Liver (tissue), 9 donors: ENCODE results near the gene TENT4B. TPM values are rescaled to one million over a fixed set of nuclear protein-coding genes. Genes with fewer than 3 reads are reported as not detected.

ENCODE experiments used
- DNase-seq: peaks from one replicate; pipeline ENCODE4 v3.0.0-alpha.2; 2017; ENCODE audit warnings: low spot score
- H3K27ac ChIP-seq, 2 donors: one replicate each; pipeline ENCODE4 v1.7.0; 2013; ENCODE audit warnings: inconsistent platforms in 2 of 2, low read length in 2 of 2, control low read depth in 1 of 2, low read depth in 1 of 2, mild to moderate bottlenecking in 1 of 2
- H3K27me3 ChIP-seq, 4 donors: one replicate each; pipeline versions ENCODE4 v1.6.1 to v1.7.0; 2013; ENCODE audit warnings: low read length in 3 of 4, inconsistent platforms in 1 of 4, mild to moderate bottlenecking in 1 of 4, moderate library complexity in 1 of 4; ENCODE audit not compliant: control insufficient read depth in 4 of 4, insufficient read depth in 4 of 4
- H3K36me3 ChIP-seq, 4 donors: one replicate each; pipeline versions ENCODE4 v1.6.1 to v1.7.0; 2013; ENCODE audit warnings: low read length in 3 of 4, mild to moderate bottlenecking in 3 of 4, low read depth in 1 of 4, moderate library complexity in 1 of 4; ENCODE audit not compliant: control insufficient read depth in 4 of 4, insufficient read depth in 3 of 4
- H3K4me1 ChIP-seq, 4 donors: one replicate each; pipeline versions ENCODE4 v1.6.1 to v1.7.0; 2013; ENCODE audit warnings: low read length in 3 of 4, mild to moderate bottlenecking in 3 of 4, moderate library complexity in 1 of 4; ENCODE audit not compliant: control insufficient read depth in 4 of 4, insufficient read depth in 4 of 4
- H3K4me3 ChIP-seq, 3 donors: one replicate each; pipeline versions ENCODE4 v1.6.1 to v1.7.0; 2013; ENCODE audit warnings: low read length in 3 of 3, control low read depth in 1 of 3, low read depth in 1 of 3, mild to moderate bottlenecking in 1 of 3
- H3K9ac ChIP-seq, 2 donors: one replicate each; pipeline ENCODE4 v1.7.0; 2013; ENCODE audit warnings: low read length in 2 of 2, mild to moderate bottlenecking in 2 of 2, moderate library complexity in 2 of 2, control low read depth in 1 of 2, low read depth in 1 of 2
- H3K9me3 ChIP-seq, 4 donors: one replicate each; pipeline versions ENCODE4 v1.6.1 to v1.7.0; 2013; ENCODE audit warnings: low read length in 3 of 4; ENCODE audit not compliant: control insufficient read depth in 4 of 4
- ATF3 ChIP-seq: IDR thresholded peaks from 2 replicates; pipeline ENCODE4 v1.6.1; 2016; ENCODE audit warnings: antibody characterized with exemption
- CTCF ChIP-seq: fragments of 150-350 bp; IDR thresholded peaks from 2 replicates; pipeline ENCODE4 v1.5.1; 2017; ENCODE audit warnings: improper control_type of control experiment, low read depth, low read length; ENCODE audit not compliant: missing input control
- FOXA1 ChIP-seq: IDR thresholded peaks from 2 replicates; pipeline ENCODE4 v1.6.1; 2016; ENCODE audit warnings: antibody characterized with exemption
- FOXA2 ChIP-seq: IDR thresholded peaks from 2 replicates; pipeline ENCODE4 v1.6.1; 2016; ENCODE audit warnings: antibody characterized with exemption
- GABPA ChIP-seq, 2 donors: IDR thresholded peaks in 1 of 2; conservative IDR thresholded peaks in 1 of 2; 2 replicates each; pipeline ENCODE4 v1.6.1; 2016; ENCODE audit warnings: antibody characterized with exemption in 2 of 2, mild to moderate bottlenecking in 1 of 2, moderate library complexity in 1 of 2
- HNF4A ChIP-seq, 2 donors: conservative IDR thresholded peaks; 2 replicates each; pipeline ENCODE4 v1.6.1; 2016; ENCODE audit warnings: antibody characterized with exemption in 2 of 2, mild to moderate bottlenecking in 2 of 2
- JUND ChIP-seq, 2 donors: IDR thresholded peaks; 2 replicates each; pipeline ENCODE4 v1.6.1; 2016; ENCODE audit warnings: antibody characterized with exemption in 2 of 2
- MAX ChIP-seq: IDR thresholded peaks from 2 replicates; pipeline ENCODE4 v1.6.1; 2016; ENCODE audit warnings: antibody characterized with exemption
- NR2F2 ChIP-seq: IDR thresholded peaks from 2 replicates; pipeline ENCODE4 v1.6.1; 2016; ENCODE audit warnings: antibody characterized with exemption
- REST ChIP-seq: IDR thresholded peaks from 2 replicates; pipeline ENCODE4 v1.6.1; 2016; ENCODE audit warnings: antibody characterized with exemption, mild to moderate bottlenecking
- RXRA ChIP-seq, 2 donors: IDR thresholded peaks; 2 replicates each; pipeline ENCODE4 v1.6.1; 2017 to 2018; ENCODE audit warnings: antibody characterized with exemption in 2 of 2, mild to moderate bottlenecking in 1 of 2
- SP1 ChIP-seq: IDR thresholded peaks from 2 replicates; pipeline ENCODE4 v1.6.1; 2018; ENCODE audit warnings: antibody characterized with exemption, mild to moderate bottlenecking
- YY1 ChIP-seq: IDR thresholded peaks from 2 replicates; pipeline ENCODE4 v1.6.1; 2016; ENCODE audit warnings: antibody characterized with exemption, mild to moderate bottlenecking
- WGBS: extraction: QIAGEN DNeasy Blood & Tissue Kit; methylation state at CpG from one replicate; pipeline ENCODE4 v1.1.7; 2013; 5-methylcytosine and 5-hydroxymethylcytosine counted together
- polyA plus RNA-seq, 2 donors: library from polyadenylated mRNA; stranded (reverse) in 1 of 2; unstranded in 1 of 2; fragments of 200-250 nt in 1 of 2; fragments of >200 nt in 1 of 2; fragmentation: Nextera tagmentation in 1 of 2; extraction: Ambion mirVana in 1 of 2; gene quantifications; one replicate each; pipeline versions ENCODE4 v1.2.1 to v1.2.3, GENCODE V29; 2013 to 2015
- total RNA-seq, 2 donors: library from RNA; depleted of rRNA; stranded (reverse); fragments of >200 nt; gene quantifications; one replicate each; pipeline ENCODE4 v1.2.3, GENCODE V29; 2014
- donor health status: healthy.
- donor health status: healthy.
- donor health status: healthy.
- donor health status: healthy.
- donor health status: healthy.

Gene TENT4B
- total and polyA plus RNA-seq, 4 donors: 4.2 to 10.8 (median 7.9) TPM

- peak; percentile 50 for DNase-seq
- Histone ChIP-seq H3K9me3 (no peaks in the 10 kb centered on the region), H3K27ac (peak overlapping the region; percentile 79 to 93), H3K36me3 (no peaks in the 10 kb centered on the region), H3K9ac (peak overlapping the region; percentile 63 to 92), H3K27me3 (no peaks in the 10 kb centered on the region), H3K4me3 (peak overlapping the region; percentile 60 to 97 (median 85)), H3K4me1 (peaks cover 4 to 35% (median 15%) of the 10 kb centered on the region in 4 donors)
- TF ChIP-seq YY1: no peak
- TF ChIP-seq RXRA (IDR thresholded peaks at IDR 0.05): no peak
- TF ChIP-seq FOXA1: no peak
- no peak for TF ChIP-seq HNF4A (conservative IDR thresholded peaks at IDR 0.05)
- 10% methylated on average over 10 of the region's 10 CpGs for WGBS
Measured at GRCh38 chr16:50154420-50154950, 1.4 kb downstream of the TENT4B start.

- TF ChIP-seq SP1 (no peak), FOXA1 (no peak), ATF3 (no peak), JUND (IDR thresholded peaks at IDR 0.05) (no peak), REST (no peak), NR2F2 (no peak), CTCF (no peak)
- Histone ChIP-seq H3K36me3 (no peaks in the 10 kb centered on the region), H3K4me3 (peak overlapping the region in 1 of 3 donors; percentile 97), H3K9me3 (no peaks in the 10 kb centered on the region), H3K9ac (peak overlapping the region in 1 of 2 donors; percentile 23), H3K27me3 (no peaks in the 10 kb centered on the region), H3K27ac (peak overlapping the region; percentile 79 to 93), H3K4me1 (peaks cover 4 to 41% (median 15%) of the 10 kb centered on the region in 4 donors)
- WGBS: 51% methylated on average over 1 of the region's 1 CpG
- DNase-seq: no peak
Measured at GRCh38 chr16:50155925-50156324, 2.8 kb downstream of the TENT4B start.

- Histone ChIP-seq H3K27me3 (no peaks in the 10 kb centered on the region), H3K4me1 (peaks cover 4 to 41% (median 15%) of the 10 kb centered on the region in 4 donors), H3K27ac (no peak overlapping the region), H3K36me3 (no peaks in the 10 kb centered on the region), H3K9me3 (no peaks in the 10 kb centered on the region), H3K4me3 (no peak overlapping the region), H3K9ac (no peak overlapping the region)
- 95% methylated on average over 6 of the region's 6 CpGs for WGBS
- TF ChIP-seq JUND (IDR thresholded peaks at IDR 0.05): no peak
- no peak for TF ChIP-seq ATF3
- no peak for TF ChIP-seq RXRA (IDR thresholded peaks at IDR 0.05)
- no peak for TF ChIP-seq FOXA1
- no peak for TF ChIP-seq REST
- TF ChIP-seq CTCF: no peak
- TF ChIP-seq GABPA (IDR thresholded peaks at IDR 0.05 in 1 of 2, conservative IDR thresholded peaks at IDR 0.05 in 1 of 2): no peak
- TF ChIP-seq NR2F2: no peak
- no peak for TF ChIP-seq MAX
- TF ChIP-seq HNF4A (conservative IDR thresholded peaks at IDR 0.05): no peak
- no peak for TF ChIP-seq FOXA2
- no peak for DNase-seq
Measured at GRCh38 chr16:50156590-50156989, 3.5 kb downstream of the TENT4B start.
